Measurements from ENCODE around the gene MAPKAPK5. TPM values are rescaled to one million over a fixed set of nuclear protein-coding genes. Genes with fewer than 3 reads are reported as not detected.
"Not testable (repeated sequence)": the region's sequence is repeated elsewhere in the genome, so short reads cannot be mapped to it uniquely, and the experiment has no call there.

The MAPKAPK5 gene
- total RNA-seq, 2 donors from 2014 or later: 52.3 to 56.5 TPM

GRCh38 chr12:111835531-111836181 lies 6.4 kb upstream of the MAPKAPK5 start:
- H3K4me3 Mint-ChIP-seq; H3K9me3 Mint-ChIP-seq; ATAC-seq (replicated peaks in 1 of 2); DNase-seq; H3K36me3 Mint-ChIP-seq (ENCODE audit: insufficient read depth in 2 of 2); H3K27ac Mint-ChIP-seq; H3K27me3 Mint-ChIP-seq (ENCODE audit: low read depth): not testable (repeated sequence)
- H3K4me1 Mint-ChIP-seq (ENCODE audit: low read depth): peaks cover 27% of the 10 kb centered on the region

- Mint-ChIP-seq H3K4me3 (no peak overlapping the region), H3K36me3 (ENCODE audit: insufficient read depth in 2 of 2) (peaks cover 8 to 14% of the 10 kb centered on the region in 2 donors), H3K27ac (no peak overlapping the region), H3K4me1 (ENCODE audit: low read depth) (peaks cover 41% of the 10 kb centered on the region), H3K9me3 (peaks cover 0 to 2% of the 10 kb centered on the region in 2 donors), H3K27me3 (ENCODE audit: low read depth) (no peaks in the 10 kb centered on the region)
- DNase-seq: no peak
- ATAC-seq (replicated peaks in 1 of 2): no peak
Observed at GRCh38 chr12:111838353-111838752, 3.7 kb upstream of the MAPKAPK5 start.

GRCh38 chr12:111840807-111841206 lies 1.2 kb upstream of the MAPKAPK5 start:
- ATAC-seq (replicated peaks in 1 of 2) (no peak), DNase-seq (no peak)
- Mint-ChIP-seq H3K9me3 (no peaks in the 10 kb centered on the region), H3K27ac (peak overlapping the region; percentile 100), H3K27me3 (ENCODE audit: low read depth) (no peaks in the 10 kb centered on the region), H3K4me3 (peak overlapping the region; percentile 92 to 100), H3K4me1 (ENCODE audit: low read depth) (peaks cover 56% of the 10 kb centered on the region), H3K36me3 (ENCODE audit: insufficient read depth in 2 of 2) (peaks cover 9 to 16% of the 10 kb centered on the region in 2 donors)

- peaks cover 60% of the 10 kb centered on the region for H3K4me1 Mint-ChIP-seq (ENCODE audit: low read depth)
- DNase-seq (no peak), ATAC-seq (replicated peaks in 1 of 2) (no peak)
- no peaks in the 10 kb centered on the region for H3K27me3 Mint-ChIP-seq (ENCODE audit: low read depth)
- peak overlapping the region; percentile 92 to 100 for H3K4me3 Mint-ChIP-seq
- H3K27ac Mint-ChIP-seq: peak overlapping the region; percentile 100
- peaks cover 9 to 16% of the 10 kb centered on the region in 2 donors for H3K36me3 Mint-ChIP-seq (ENCODE audit: insufficient read depth in 2 of 2)
- no peaks in the 10 kb centered on the region for H3K9me3 Mint-ChIP-seq
Observed at GRCh38 chr12:111841236-111841749, 735 bp upstream of the MAPKAPK5 start.

- DNase-seq: peak in 1 of 2 donors; percentile 45
- Mint-ChIP-seq H3K36me3 (ENCODE audit: insufficient read depth in 2 of 2) (peaks cover 12 to 22% of the 10 kb centered on the region in 2 donors), H3K27ac (peak overlapping the region; percentile 97), H3K4me1 (ENCODE audit: low read depth) (peaks cover 69% of the 10 kb centered on the region), H3K9me3 (no peaks in the 10 kb centered on the region), H3K4me3 (peak overlapping the region; percentile 93 to 95), H3K27me3 (ENCODE audit: low read depth) (no peaks in the 10 kb centered on the region)
- ATAC-seq (replicated peaks in 1 of 2): peak; percentile 29 to 32
Observed at GRCh38 chr12:111842556-111843396, 748 bp downstream of the MAPKAPK5 start.

GRCh38 chr12:111846016-111846415 lies 4.0 kb downstream of the MAPKAPK5 start:
- ATAC-seq (replicated peaks in 1 of 2) (no peak), DNase-seq (no peak)
- H3K27me3 Mint-ChIP-seq (ENCODE audit: low read depth): no peaks in the 10 kb centered on the region
- H3K4me1 Mint-ChIP-seq (ENCODE audit: low read depth): peaks cover 61% of the 10 kb centered on the region
- peaks cover 14 to 25% of the 10 kb centered on the region in 2 donors for H3K36me3 Mint-ChIP-seq (ENCODE audit: insufficient read depth in 2 of 2)
- H3K4me3 Mint-ChIP-seq: no peak overlapping the region
- peak overlapping the region; percentile 45 for H3K27ac Mint-ChIP-seq
- H3K9me3 Mint-ChIP-seq: no peaks in the 10 kb centered on the region

GRCh38 chr12:111850526-111850925 lies 8.5 kb downstream of the MAPKAPK5 start:
- H3K36me3 Mint-ChIP-seq (ENCODE audit: insufficient read depth in 2 of 2): peaks cover 13 to 18% of the 10 kb centered on the region in 2 donors
- no peaks in the 10 kb centered on the region for H3K9me3 Mint-ChIP-seq
- ATAC-seq (replicated peaks in 1 of 2) (no peak), DNase-seq (no peak)
- H3K27me3 Mint-ChIP-seq (ENCODE audit: low read depth): no peaks in the 10 kb centered on the region
- peaks cover 47% of the 10 kb centered on the region for H3K4me1 Mint-ChIP-seq (ENCODE audit: low read depth)
- no peak overlapping the region for H3K27ac Mint-ChIP-seq
- H3K4me3 Mint-ChIP-seq: no peak overlapping the region

- Mint-ChIP-seq H3K4me3 (no peak overlapping the region), H3K27ac (no peak overlapping the region), H3K9me3 (no peaks in the 10 kb centered on the region), H3K27me3 (ENCODE audit: low read depth) (no peaks in the 10 kb centered on the region), H3K36me3 (ENCODE audit: insufficient read depth in 2 of 2) (peaks cover 6 to 16% of the 10 kb centered on the region in 2 donors), H3K4me1 (ENCODE audit: low read depth) (peaks cover 33% of the 10 kb centered on the region)
- ATAC-seq (replicated peaks in 1 of 2) (no peak), DNase-seq (no peak)
Observed at GRCh38 chr12:111858186-111858585, 16.2 kb downstream of the MAPKAPK5 start.

GRCh38 chr12:111858778-111859177 lies 16.8 kb downstream of the MAPKAPK5 start:
- Mint-ChIP-seq H3K36me3 (ENCODE audit: insufficient read depth in 2 of 2) (peaks cover 5 to 16% of the 10 kb centered on the region in 2 donors), H3K27ac (no peak overlapping the region)

GRCh38 chr12:111864913-111865312 lies 22.9 kb downstream of the MAPKAPK5 start:
- Mint-ChIP-seq H3K27me3 (ENCODE audit: low read depth) (no peaks in the 10 kb centered on the region), H3K4me1 (ENCODE audit: low read depth) (peaks cover 5% of the 10 kb centered on the region), H3K9me3 (no peaks in the 10 kb centered on the region), H3K36me3 (ENCODE audit: insufficient read depth in 2 of 2) (peaks cover 3 to 9% of the 10 kb centered on the region in 2 donors), H3K27ac (no peak overlapping the region), H3K4me3 (no peak overlapping the region)
- ATAC-seq (replicated peaks in 1 of 2) (no peak), DNase-seq (no peak)

More at GRCh38 chr12:111858778-111859177, 16.8 kb downstream of the MAPKAPK5 start:
- H3K4me3 Mint-ChIP-seq: no peak overlapping the region
- no peaks in the 10 kb centered on the region for H3K27me3 Mint-ChIP-seq (ENCODE audit: low read depth)
- DNase-seq (no peak), ATAC-seq (replicated peaks in 1 of 2) (no peak)
- no peaks in the 10 kb centered on the region for H3K9me3 Mint-ChIP-seq
- peaks cover 32% of the 10 kb centered on the region for H3K4me1 Mint-ChIP-seq (ENCODE audit: low read depth)

- Mint-ChIP-seq H3K27me3 (ENCODE audit: low read depth) (no peaks in the 10 kb centered on the region), H3K36me3 (ENCODE audit: insufficient read depth in 2 of 2) (peaks cover 5 to 28% of the 10 kb centered on the region in 2 donors), H3K27ac (peak overlapping the region; percentile 55), H3K4me3 (no peak overlapping the region), H3K4me1 (ENCODE audit: low read depth) (no peaks in the 10 kb centered on the region), H3K9me3 (no peaks in the 10 kb centered on the region)
- no peak for ATAC-seq (replicated peaks in 1 of 2)
- no peak for DNase-seq
Observed at GRCh38 chr12:111867531-111867930, 25.5 kb downstream of the MAPKAPK5 start.

- H3K36me3 Mint-ChIP-seq (ENCODE audit: insufficient read depth in 2 of 2): peaks cover 7 to 28% of the 10 kb centered on the region in 2 donors
- no peak overlapping the region for H3K4me3 Mint-ChIP-seq
- H3K27ac Mint-ChIP-seq: peak overlapping the region; percentile 8
- no peak for ATAC-seq (replicated peaks in 1 of 2)
- no peak for DNase-seq
- no peaks in the 10 kb centered on the region for H3K27me3 Mint-ChIP-seq (ENCODE audit: low read depth)
- H3K9me3 Mint-ChIP-seq: no peaks in the 10 kb centered on the region
- H3K4me1 Mint-ChIP-seq (ENCODE audit: low read depth): no peaks in the 10 kb centered on the region
Observed at GRCh38 chr12:111868676-111869588, 26.9 kb downstream of the MAPKAPK5 start.
